NB4 (cell line): ENCODE data around the gene UMAD1.

Experiments
- CTCF ChIP-seq: IDR thresholded peaks from one replicate; pipeline ENCODE4 v1.5.1; 2012; ENCODE audit warnings: low read depth, low read length
- MYC ChIP-seq: IDR thresholded peaks from 2 replicates; pipeline ENCODE4 v1.6.1; 2011; ENCODE audit warnings: low read depth, low read length
- POLR2A ChIP-seq: IDR thresholded peaks from 2 replicates; pipeline ENCODE4 v1.6.1; 2011; ENCODE audit warnings: mild to moderate bottlenecking; ENCODE audit not compliant: insufficient read length; ENCODE audit errors: extremely low read depth

GRCh38 chr7:7876419-7876818, 235.9 kb downstream of the UMAD1 start:
- TF ChIP-seq CTCF (no peak), POLR2A (no peak), MYC (no peak)
